Rectal smooth muscle tissue (tissue), 1 donor: ENCODE data around the gene CPAMD8.
"Not testable (repeated sequence)": the region's sequence is repeated elsewhere in the genome, so short reads cannot be mapped to it uniquely, and the experiment has no call there.

Experiments
- H3K27ac ChIP-seq: one replicate; pipeline ENCODE4 v1.7.0; 2013; ENCODE audit warnings: low read depth, low read length, inconsistent platforms
- H3K27me3 ChIP-seq: one replicate; pipeline ENCODE4 v1.7.0; 2013; ENCODE audit warnings: low read length; ENCODE audit not compliant: control insufficient read depth, insufficient read depth
- H3K36me3 ChIP-seq: one replicate; pipeline ENCODE4 v1.7.0; 2013; ENCODE audit warnings: low read length; ENCODE audit not compliant: control insufficient read depth, insufficient read depth
- H3K4me1 ChIP-seq: one replicate; pipeline ENCODE4 v1.7.0; 2013; ENCODE audit warnings: low read length; ENCODE audit not compliant: control insufficient read depth, insufficient read depth
- H3K4me3 ChIP-seq: one replicate; pipeline ENCODE4 v1.7.0; 2013; ENCODE audit warnings: low read length
- H3K9ac ChIP-seq: one replicate; pipeline ENCODE4 v1.7.0; 2013; ENCODE audit warnings: low read length

CPAMD8 gene

GRCh38 chr19:16952046-16952445, 74.6 kb downstream of the CPAMD8 start:
- Histone ChIP-seq H3K9ac (no peak overlapping the region), H3K27me3 (no peaks in the 10 kb centered on the region), H3K4me1 (no peaks in the 10 kb centered on the region), H3K4me3 (no peak overlapping the region), H3K36me3 (no peaks in the 10 kb centered on the region), H3K27ac (no peak overlapping the region)

GRCh38 chr19:16951529-16951928, 75.1 kb downstream of the CPAMD8 start:
- Histone ChIP-seq H3K4me1 (no peaks in the 10 kb centered on the region), H3K36me3 (no peaks in the 10 kb centered on the region), H3K9ac (no peak overlapping the region), H3K4me3 (no peak overlapping the region), H3K27me3 (no peaks in the 10 kb centered on the region), H3K27ac (no peak overlapping the region)

- Histone ChIP-seq H3K4me3 (no peak overlapping the region), H3K9ac (no peak overlapping the region), H3K36me3 (no peaks in the 10 kb centered on the region), H3K4me1 (no peaks in the 10 kb centered on the region), H3K27ac (no peak overlapping the region), H3K27me3 (no peaks in the 10 kb centered on the region)
Observed at GRCh38 chr19:16949496-16950023, 77.0 kb downstream of the CPAMD8 start.

- H3K4me1 ChIP-seq: no peaks in the 10 kb centered on the region
- no peaks in the 10 kb centered on the region for H3K36me3 ChIP-seq
- H3K27me3 ChIP-seq: no peaks in the 10 kb centered on the region
- H3K27ac ChIP-seq: no peak overlapping the region
- no peak overlapping the region for H3K9ac ChIP-seq
- no peak overlapping the region for H3K4me3 ChIP-seq
Observed at GRCh38 chr19:16946951-16947940, 79.4 kb downstream of the CPAMD8 start.

GRCh38 chr19:16945762-16946465, 80.7 kb downstream of the CPAMD8 start:
- H3K36me3 ChIP-seq: no peaks in the 10 kb centered on the region

GRCh38 chr19:16945364-16945714, 81.3 kb downstream of the CPAMD8 start:
- Histone ChIP-seq H3K27me3 (no peaks in the 10 kb centered on the region), H3K27ac (no peak overlapping the region), H3K36me3 (no peaks in the 10 kb centered on the region), H3K4me3 (no peak overlapping the region), H3K9ac (no peak overlapping the region), H3K4me1 (no peaks in the 10 kb centered on the region)

More at GRCh38 chr19:16945762-16946465, 80.7 kb downstream of the CPAMD8 start:
- H3K4me1 ChIP-seq: no peaks in the 10 kb centered on the region
- no peak overlapping the region for H3K4me3 ChIP-seq
- H3K27me3 ChIP-seq: no peaks in the 10 kb centered on the region
- no peak overlapping the region for H3K9ac ChIP-seq
- H3K27ac ChIP-seq: no peak overlapping the region

- H3K4me3 ChIP-seq: no peak overlapping the region
- no peak overlapping the region for H3K9ac ChIP-seq
- H3K27ac ChIP-seq: no peak overlapping the region
Observed at GRCh38 chr19:16944626-16945363, 81.8 kb downstream of the CPAMD8 start.

GRCh38 chr19:16943942-16944625, 82.5 kb downstream of the CPAMD8 start:
- H3K9ac ChIP-seq: no peak overlapping the region
- no peak overlapping the region for H3K27ac ChIP-seq
- H3K4me1 ChIP-seq: no peaks in the 10 kb centered on the region

More at GRCh38 chr19:16944626-16945363, 81.8 kb downstream of the CPAMD8 start:
- Histone ChIP-seq H3K36me3 (no peaks in the 10 kb centered on the region), H3K4me1 (no peaks in the 10 kb centered on the region), H3K27me3 (no peaks in the 10 kb centered on the region)

GRCh38 chr19:16943090-16943489, 83.5 kb downstream of the CPAMD8 start:
- not testable (repeated sequence) for H3K36me3 ChIP-seq, H3K27ac ChIP-seq, H3K27me3 ChIP-seq, H3K4me1 ChIP-seq, H3K4me3 ChIP-seq, H3K9ac ChIP-seq

More at GRCh38 chr19:16943942-16944625, 82.5 kb downstream of the CPAMD8 start:
- Histone ChIP-seq H3K4me3 (no peak overlapping the region), H3K27me3 (no peaks in the 10 kb centered on the region), H3K36me3 (no peaks in the 10 kb centered on the region)

- no peak overlapping the region for H3K4me3 ChIP-seq
- no peaks in the 10 kb centered on the region for H3K4me1 ChIP-seq
- no peaks in the 10 kb centered on the region for H3K27me3 ChIP-seq
- H3K36me3 ChIP-seq: no peaks in the 10 kb centered on the region
- no peak overlapping the region for H3K9ac ChIP-seq
- H3K27ac ChIP-seq: no peak overlapping the region
Observed at GRCh38 chr19:16942583-16942982, 84.0 kb downstream of the CPAMD8 start.

GRCh38 chr19:16940626-16941025, 86.0 kb downstream of the CPAMD8 start:
- Histone ChIP-seq H3K27ac (no peak overlapping the region), H3K4me1 (no peaks in the 10 kb centered on the region), H3K9ac (no peak overlapping the region), H3K4me3 (no peak overlapping the region), H3K27me3 (no peaks in the 10 kb centered on the region), H3K36me3 (no peaks in the 10 kb centered on the region)
